ENCODE data around the gene CAMTA1.
"Not testable (repeated sequence)": the region's sequence is repeated elsewhere in the genome, so short reads cannot be mapped to it uniquely, and the experiment has no call there.

Gene CAMTA1

GRCh38 chr1:7408771-7409150, 623.5 kb downstream of the CAMTA1 start:
- Histone ChIP-seq H3K4me1 (ENCODE audit: control insufficient read depth in 5 of 5, insufficient read depth in 5 of 5, low read length in 5 of 5) (no peaks in the 10 kb centered on the region), H3K9me3 (ENCODE audit: control insufficient read depth in 5 of 5, low read length in 5 of 5) (no peaks in the 10 kb centered on the region), H3K27ac (ENCODE audit: low read depth, low read length) (no peak overlapping the region), H3K9ac (ENCODE audit: low read length in 5 of 5) (no peak overlapping the region), H3K27me3 (ENCODE audit: control insufficient read depth in 5 of 5, insufficient read depth in 4 of 5, low read length in 5 of 5) (peaks cover 0 to 3% (median 0%) of the 10 kb centered on the region in 5 donors), H3K4me3 (ENCODE audit: low read depth in 1 of 5, low read length in 5 of 5) (no peak overlapping the region), H3K36me3 (ENCODE audit: control insufficient read depth in 5 of 5, insufficient read depth in 5 of 5, low read length in 5 of 5) (no peaks in the 10 kb centered on the region)

GRCh38 chr1:7409278-7409677, 624.0 kb downstream of the CAMTA1 start:
- Histone ChIP-seq H3K4me1 (ENCODE audit: control insufficient read depth in 5 of 5, insufficient read depth in 5 of 5, low read length in 5 of 5) (no peaks in the 10 kb centered on the region), H3K27me3 (ENCODE audit: control insufficient read depth in 5 of 5, insufficient read depth in 4 of 5, low read length in 5 of 5) (peaks cover 0 to 3% (median 0%) of the 10 kb centered on the region in 5 donors)

GRCh38 chr1:7410156-7410555, 624.9 kb downstream of the CAMTA1 start:
- H3K36me3 ChIP-seq (ENCODE audit: control insufficient read depth in 5 of 5, insufficient read depth in 5 of 5, low read length in 5 of 5): no peaks in the 10 kb centered on the region
- H3K27ac ChIP-seq (ENCODE audit: low read depth, low read length): no peak overlapping the region
- no peaks in the 10 kb centered on the region for H3K4me1 ChIP-seq (ENCODE audit: control insufficient read depth in 5 of 5, insufficient read depth in 5 of 5, low read length in 5 of 5)
- H3K4me3 ChIP-seq (ENCODE audit: low read depth in 1 of 5, low read length in 5 of 5): no peak overlapping the region
- no peaks in the 10 kb centered on the region for H3K9me3 ChIP-seq (ENCODE audit: control insufficient read depth in 5 of 5, low read length in 5 of 5)
- peaks cover 0 to 3% (median 0%) of the 10 kb centered on the region in 5 donors for H3K27me3 ChIP-seq (ENCODE audit: control insufficient read depth in 5 of 5, insufficient read depth in 4 of 5, low read length in 5 of 5)
- H3K9ac ChIP-seq (ENCODE audit: low read length in 5 of 5): no peak overlapping the region

More at GRCh38 chr1:7409278-7409677, 624.0 kb downstream of the CAMTA1 start:
- Histone ChIP-seq H3K4me3 (ENCODE audit: low read depth in 1 of 5, low read length in 5 of 5) (no peak overlapping the region), H3K9ac (ENCODE audit: low read length in 5 of 5) (no peak overlapping the region), H3K36me3 (ENCODE audit: control insufficient read depth in 5 of 5, insufficient read depth in 5 of 5, low read length in 5 of 5) (no peaks in the 10 kb centered on the region), H3K9me3 (ENCODE audit: control insufficient read depth in 5 of 5, low read length in 5 of 5) (no peaks in the 10 kb centered on the region), H3K27ac (ENCODE audit: low read depth, low read length) (no peak overlapping the region)

GRCh38 chr1:7417618-7418017, 632.4 kb downstream of the CAMTA1 start:
- not testable (repeated sequence) for H3K9ac ChIP-seq (ENCODE audit: low read length in 5 of 5); H3K27me3 ChIP-seq (ENCODE audit: control insufficient read depth in 5 of 5, insufficient read depth in 4 of 5, low read length in 5 of 5); H3K36me3 ChIP-seq (ENCODE audit: control insufficient read depth in 5 of 5, insufficient read depth in 5 of 5, low read length in 5 of 5); H3K27ac ChIP-seq (ENCODE audit: low read depth, low read length); H3K4me3 ChIP-seq (ENCODE audit: low read depth in 1 of 5, low read length in 5 of 5); H3K9me3 ChIP-seq (ENCODE audit: control insufficient read depth in 5 of 5, low read length in 5 of 5); H3K4me1 ChIP-seq (ENCODE audit: control insufficient read depth in 5 of 5, insufficient read depth in 5 of 5, low read length in 5 of 5)

GRCh38 chr1:7418442-7419080, 633.3 kb downstream of the CAMTA1 start:
- Histone ChIP-seq H3K27ac (ENCODE audit: low read depth, low read length) (no peak overlapping the region), H3K4me3 (ENCODE audit: low read depth in 1 of 5, low read length in 5 of 5) (no peak overlapping the region), H3K9me3 (ENCODE audit: control insufficient read depth in 5 of 5, low read length in 5 of 5) (peaks cover 0 to 9% (median 0%) of the 10 kb centered on the region in 5 donors), H3K4me1 (ENCODE audit: control insufficient read depth in 5 of 5, insufficient read depth in 5 of 5, low read length in 5 of 5) (peaks cover 0 to 1% (median 0%) of the 10 kb centered on the region in 5 donors), H3K27me3 (ENCODE audit: control insufficient read depth in 5 of 5, insufficient read depth in 4 of 5, low read length in 5 of 5) (peaks cover 0 to 3% (median 0%) of the 10 kb centered on the region in 5 donors), H3K9ac (ENCODE audit: low read length in 5 of 5) (no peak overlapping the region), H3K36me3 (ENCODE audit: control insufficient read depth in 5 of 5, insufficient read depth in 5 of 5, low read length in 5 of 5) (no peaks in the 10 kb centered on the region)

GRCh38 chr1:7420098-7420445, 634.8 kb downstream of the CAMTA1 start:
- H3K4me3 ChIP-seq (ENCODE audit: low read depth in 1 of 5, low read length in 5 of 5): no peak overlapping the region
- H3K27me3 ChIP-seq (ENCODE audit: control insufficient read depth in 5 of 5, insufficient read depth in 4 of 5, low read length in 5 of 5): peaks cover 0 to 3% (median 0%) of the 10 kb centered on the region in 5 donors
- H3K9ac ChIP-seq (ENCODE audit: low read length in 5 of 5): no peak overlapping the region
- no peaks in the 10 kb centered on the region for H3K36me3 ChIP-seq (ENCODE audit: control insufficient read depth in 5 of 5, insufficient read depth in 5 of 5, low read length in 5 of 5)
- peaks cover 0 to 5% (median 0%) of the 10 kb centered on the region in 5 donors for H3K4me1 ChIP-seq (ENCODE audit: control insufficient read depth in 5 of 5, insufficient read depth in 5 of 5, low read length in 5 of 5)
- H3K9me3 ChIP-seq (ENCODE audit: control insufficient read depth in 5 of 5, low read length in 5 of 5): peaks cover 0 to 9% (median 0%) of the 10 kb centered on the region in 5 donors
- H3K27ac ChIP-seq (ENCODE audit: low read depth, low read length): no peak overlapping the region

- Histone ChIP-seq H3K9me3 (ENCODE audit: control insufficient read depth in 5 of 5, low read length in 5 of 5) (peaks cover 0 to 9% (median 0%) of the 10 kb centered on the region in 5 donors), H3K9ac (ENCODE audit: low read length in 5 of 5) (no peak overlapping the region), H3K27me3 (ENCODE audit: control insufficient read depth in 5 of 5, insufficient read depth in 4 of 5, low read length in 5 of 5) (peaks cover 0 to 4% (median 0%) of the 10 kb centered on the region in 5 donors), H3K4me3 (ENCODE audit: low read depth in 1 of 5, low read length in 5 of 5) (no peak overlapping the region), H3K27ac (ENCODE audit: low read depth, low read length) (no peak overlapping the region), H3K36me3 (ENCODE audit: control insufficient read depth in 5 of 5, insufficient read depth in 5 of 5, low read length in 5 of 5) (no peaks in the 10 kb centered on the region), H3K4me1 (ENCODE audit: control insufficient read depth in 5 of 5, insufficient read depth in 5 of 5, low read length in 5 of 5) (peaks cover 0 to 5% (median 0%) of the 10 kb centered on the region in 5 donors)
Observed at GRCh38 chr1:7420470-7421100, 635.3 kb downstream of the CAMTA1 start.

- H3K9me3 ChIP-seq (ENCODE audit: control insufficient read depth in 5 of 5, low read length in 5 of 5): peaks cover 0 to 9% (median 0%) of the 10 kb centered on the region in 5 donors
- peaks cover 0 to 8% (median 0%) of the 10 kb centered on the region in 5 donors for H3K27me3 ChIP-seq (ENCODE audit: control insufficient read depth in 5 of 5, insufficient read depth in 4 of 5, low read length in 5 of 5)
- H3K4me1 ChIP-seq (ENCODE audit: control insufficient read depth in 5 of 5, insufficient read depth in 5 of 5, low read length in 5 of 5): peaks cover 0 to 5% (median 0%) of the 10 kb centered on the region in 5 donors
- H3K9ac ChIP-seq (ENCODE audit: low read length in 5 of 5): no peak overlapping the region
- H3K36me3 ChIP-seq (ENCODE audit: control insufficient read depth in 5 of 5, insufficient read depth in 5 of 5, low read length in 5 of 5): no peaks in the 10 kb centered on the region
- no peak overlapping the region for H3K4me3 ChIP-seq (ENCODE audit: low read depth in 1 of 5, low read length in 5 of 5)
- H3K27ac ChIP-seq (ENCODE audit: low read depth, low read length): no peak overlapping the region
Observed at GRCh38 chr1:7421471-7422075, 636.3 kb downstream of the CAMTA1 start.

GRCh38 chr1:7422081-7422480, 636.8 kb downstream of the CAMTA1 start:
- Histone ChIP-seq H3K9me3 (ENCODE audit: control insufficient read depth in 5 of 5, low read length in 5 of 5) (peaks cover 0 to 9% (median 0%) of the 10 kb centered on the region in 5 donors), H3K27me3 (ENCODE audit: control insufficient read depth in 5 of 5, insufficient read depth in 4 of 5, low read length in 5 of 5) (peaks cover 0 to 8% (median 0%) of the 10 kb centered on the region in 5 donors), H3K36me3 (ENCODE audit: control insufficient read depth in 5 of 5, insufficient read depth in 5 of 5, low read length in 5 of 5) (no peaks in the 10 kb centered on the region), H3K4me1 (ENCODE audit: control insufficient read depth in 5 of 5, insufficient read depth in 5 of 5, low read length in 5 of 5) (peaks cover 0 to 8% (median 0%) of the 10 kb centered on the region in 5 donors), H3K27ac (ENCODE audit: low read depth, low read length) (no peak overlapping the region), H3K4me3 (ENCODE audit: low read depth in 1 of 5, low read length in 5 of 5) (no peak overlapping the region), H3K9ac (ENCODE audit: low read length in 5 of 5) (no peak overlapping the region)

- peaks cover 0 to 8% (median 0%) of the 10 kb centered on the region in 5 donors for H3K27me3 ChIP-seq (ENCODE audit: control insufficient read depth in 5 of 5, insufficient read depth in 4 of 5, low read length in 5 of 5)
- peaks cover 0 to 8% (median 0%) of the 10 kb centered on the region in 5 donors for H3K4me1 ChIP-seq (ENCODE audit: control insufficient read depth in 5 of 5, insufficient read depth in 5 of 5, low read length in 5 of 5)
- H3K36me3 ChIP-seq (ENCODE audit: control insufficient read depth in 5 of 5, insufficient read depth in 5 of 5, low read length in 5 of 5): no peaks in the 10 kb centered on the region
- no peak overlapping the region for H3K9ac ChIP-seq (ENCODE audit: low read length in 5 of 5)
- no peak overlapping the region for H3K4me3 ChIP-seq (ENCODE audit: low read depth in 1 of 5, low read length in 5 of 5)
- no peak overlapping the region for H3K27ac ChIP-seq (ENCODE audit: low read depth, low read length)
- H3K9me3 ChIP-seq (ENCODE audit: control insufficient read depth in 5 of 5, low read length in 5 of 5): peaks cover 0 to 8% (median 0%) of the 10 kb centered on the region in 5 donors
Observed at GRCh38 chr1:7422561-7422960, 637.3 kb downstream of the CAMTA1 start.

All from subcutaneous abdominal adipose tissue (tissue), 5 donors.